IMR-90 (cell line): ENCODE results near the gene STAP1. TPM values are rescaled to one million over a fixed set of nuclear protein-coding genes. Genes with fewer than 3 reads are reported as not detected.
A peak's percentile ranks its signal among the peaks of the same experiment; 100 is the strongest.

Experiments
- ATAC-seq: fragments of 200-7000 bp; cut with Tn5 transposase; 2 replicates; pipeline ENCODE4 v1.9.1; 2020; ENCODE audit warnings: low read depth, mild to moderate bottlenecking, moderate library complexity
- BruUV-seq: library from RNA; stranded (reverse); fragments of 400-500 nt; replicated peaks from 2 replicates; lab custom pipeline; 2021; lab: Mats Ljungman, UMichigan
- CTCF ChIA-PET: fragments of 300-600 bp; formaldehyde crosslinking; extraction: SDS; loops from one replicate; lab custom pipeline; 2021; ENCODE audit warnings: antibody characterized with exemption; lab: Yijun Ruan, JAX
- POLR2A ChIA-PET: fragments of 300-600 bp; sonication (Branson Sonifier 250); formaldehyde crosslinking; loops from one replicate; lab custom pipeline; 2022; ENCODE audit warnings: antibody characterized with exemption; ENCODE audit not compliant: unreplicated experiment; lab: Charles Lee
- DNase-seq: peaks from one replicate; pipeline ENCODE4 v3.0.0; 2013
- H2AFZ ChIP-seq: replicated peaks from 2 replicates; pipeline ENCODE3; 2013; ENCODE audit warnings: low read length, mild to moderate bottlenecking; ENCODE audit not compliant: poor library complexity
- H2AK5ac ChIP-seq: 2 replicates; pipeline ENCODE4 v1.6.1; 2013; ENCODE audit warnings: low read depth, low read length, inconsistent platforms
- H2AK9ac ChIP-seq: replicated peaks from 2 replicates; pipeline ENCODE3; 2013; ENCODE audit warnings: mild to moderate bottlenecking, low read depth, low read length, moderate library complexity; ENCODE audit not compliant: poor library complexity
- H2BK120ac ChIP-seq: 2 replicates; pipeline ENCODE4 v1.6.1; 2013; ENCODE audit warnings: low read depth, low read length, inconsistent platforms
- H2BK15ac ChIP-seq: 3 replicates; pipeline ENCODE4 v1.6.1; 2013; ENCODE audit warnings: low read depth, low read length, inconsistent platforms
- H2BK20ac ChIP-seq: 2 replicates; pipeline ENCODE4 v1.6.1; 2013; ENCODE audit warnings: low read depth, mild to moderate bottlenecking, inconsistent platforms, low read length, moderate library complexity
- H2BK5ac ChIP-seq: 2 replicates; pipeline ENCODE4 v1.6.1; 2013; ENCODE audit warnings: mild to moderate bottlenecking, low read depth, low read length, inconsistent platforms; ENCODE audit not compliant: poor library complexity, severe bottlenecking
- H3K14ac ChIP-seq: replicated peaks from 2 replicates; pipeline ENCODE4 v1.6.1; 2013; ENCODE audit warnings: low read depth, low read length, inconsistent platforms
- H3K18ac ChIP-seq: 2 replicates; pipeline ENCODE4 v1.6.1; 2013; ENCODE audit warnings: low read depth, low read length, control low read depth
- H3K23ac ChIP-seq: 2 replicates; pipeline ENCODE4 v1.6.1; 2013; ENCODE audit warnings: low read depth, low read length, inconsistent platforms
- H3K27ac ChIP-seq: 2 replicates; pipeline ENCODE4 v1.5.1; 2013; ENCODE audit warnings: mild to moderate bottlenecking, control low read depth, low read length; ENCODE audit not compliant: insufficient read depth
- H3K27me3 ChIP-seq: 2 replicates; pipeline ENCODE4 v1.6.1; 2013; ENCODE audit warnings: low read length; ENCODE audit not compliant: control insufficient read depth, insufficient read depth
- H3K36me3 ChIP-seq: 2 replicates; pipeline ENCODE4 v1.6.1; 2013; ENCODE audit warnings: low read length, mixed read lengths; ENCODE audit not compliant: control insufficient read depth, insufficient read depth
- H3K4ac ChIP-seq: 2 replicates; pipeline ENCODE4 v1.6.1; 2013; ENCODE audit warnings: low read depth, low read length, inconsistent platforms
- H3K4me1 ChIP-seq: 2 replicates; pipeline ENCODE4 v1.6.1; 2013; ENCODE audit warnings: low read length, mixed read lengths; ENCODE audit not compliant: control insufficient read depth, insufficient read depth
- H3K4me2 ChIP-seq: 2 replicates; pipeline ENCODE4 v1.6.1; 2013; ENCODE audit warnings: low read depth, mild to moderate bottlenecking, control low read depth, low read length, moderate library complexity
- H3K4me3 ChIP-seq: 2 replicates; pipeline ENCODE4 v1.5.1; 2013; ENCODE audit warnings: low read depth, mild to moderate bottlenecking, control low read depth, low read length, moderate library complexity; ENCODE audit not compliant: insufficient read depth
- H3K56ac ChIP-seq: 2 replicates; pipeline ENCODE4 v1.6.1; 2013; ENCODE audit warnings: low read length, inconsistent platforms; ENCODE audit not compliant: insufficient read depth; ENCODE audit errors: extremely low read depth
- H3K79me1 ChIP-seq, 2 experiments: 2 replicates each; pipeline ENCODE4 v1.6.1; 2013; ENCODE audit warnings: low read length in 2 of 2, inconsistent platforms in 1 of 2, low read depth in 1 of 2
- H3K9ac ChIP-seq: 2 replicates; pipeline ENCODE4 v1.6.1; 2013; ENCODE audit warnings: low read depth, low read length, control low read depth
- H3K9me1 ChIP-seq: 2 replicates; pipeline ENCODE4 v1.6.1; 2013; ENCODE audit warnings: low read length, inconsistent platforms; ENCODE audit not compliant: insufficient read depth
- H3K9me3 ChIP-seq: 2 replicates; pipeline ENCODE4 v1.6.1; 2013; ENCODE audit warnings: low read length; ENCODE audit not compliant: control insufficient read depth, insufficient read depth
- H4K20me1 ChIP-seq: 2 replicates; pipeline ENCODE4 v1.6.1; 2013; ENCODE audit warnings: low read length, inconsistent platforms; ENCODE audit not compliant: insufficient read depth
- H4K5ac ChIP-seq: 2 replicates; pipeline ENCODE4 v1.6.1; 2013; ENCODE audit warnings: mild to moderate bottlenecking, low read depth, low read length, control low read depth
- H4K8ac ChIP-seq, 2 experiments: 2 replicates each; pipeline ENCODE4 v1.6.1; 2013; ENCODE audit warnings: low read depth in 2 of 2, low read length in 2 of 2, control low read depth in 1 of 2, inconsistent platforms in 1 of 2
- H4K91ac ChIP-seq: 2 replicates; pipeline ENCODE4 v1.6.1; 2013; ENCODE audit warnings: low read depth, low read length, inconsistent platforms; ENCODE audit not compliant: insufficient read depth
- BHLHE40 ChIP-seq: fragments of 150-350 bp; IDR thresholded peaks from 2 replicates; pipeline ENCODE4 v1.6.1; 2016; ENCODE audit warnings: mild to moderate bottlenecking, low read depth, low read length
- CEBPB ChIP-seq: IDR thresholded peaks from 2 replicates; pipeline ENCODE4 v1.6.1; 2012; ENCODE audit warnings: low read depth, low read length, improper control_type of control experiment
- CHD1 ChIP-seq: IDR thresholded peaks from 2 replicates; pipeline ENCODE4 v1.6.1; 2012; ENCODE audit warnings: low read depth, low read length, improper control_type of control experiment
- CTCF ChIP-seq: conservative IDR thresholded peaks from 2 replicates; pipeline ENCODE4 v1.5.1; 2012; ENCODE audit warnings: mild to moderate bottlenecking, low read depth, low read length, improper control_type of control experiment
- ELK1 ChIP-seq: fragments of 150-350 bp; IDR thresholded peaks from 2 replicates; pipeline ENCODE4 v1.6.1; 2016; ENCODE audit warnings: low read depth, mild to moderate bottlenecking, low read length, moderate library complexity, borderline replicate concordance
- FOS ChIP-seq: fragments of 150-350 bp; IDR thresholded peaks from 2 replicates; pipeline ENCODE4 v1.6.1; 2016; ENCODE audit warnings: low read depth, low read length
- MAFK ChIP-seq: IDR thresholded peaks from 2 replicates; pipeline ENCODE4 v1.6.1; 2012; ENCODE audit warnings: low read depth, low read length, improper control_type of control experiment
- MAZ ChIP-seq: IDR thresholded peaks from 2 replicates; pipeline ENCODE4 v1.6.1; 2012; ENCODE audit warnings: low read depth, mild to moderate bottlenecking, low read length, improper control_type of control experiment, moderate library complexity, borderline replicate concordance
- MXI1 ChIP-seq: IDR thresholded peaks from 2 replicates; pipeline ENCODE4 v1.6.1; 2012; ENCODE audit warnings: low read depth, mild to moderate bottlenecking, low read length, moderate library complexity, borderline replicate concordance
- NFE2L2 ChIP-seq: fragments of 150-350 bp; IDR thresholded peaks from 2 replicates; pipeline ENCODE4 v1.6.1; 2016; ENCODE audit warnings: low read depth, mild to moderate bottlenecking, low read length
- POLR2A ChIP-seq: IDR thresholded peaks from 2 replicates; pipeline ENCODE4 v1.6.1; 2012; ENCODE audit warnings: mild to moderate bottlenecking, low read depth, low read length
- RAD21 ChIP-seq: IDR thresholded peaks from 2 replicates; pipeline ENCODE4 v1.6.1; 2012; ENCODE audit warnings: low read length, improper control_type of control experiment
- RCOR1 ChIP-seq: IDR thresholded peaks from 2 replicates; pipeline ENCODE4 v1.6.1; 2012; ENCODE audit warnings: mild to moderate bottlenecking, low read length, improper control_type of control experiment; ENCODE audit not compliant: insufficient replicate concordance
- RFX5 ChIP-seq: IDR thresholded peaks from 2 replicates; pipeline ENCODE4 v1.8.0; 2012; ENCODE audit warnings: low read depth, mild to moderate bottlenecking, low read length, moderate library complexity
- SMC3 ChIP-seq: fragments of 150-350 bp; IDR thresholded peaks from 2 replicates; pipeline ENCODE4 v1.6.1; 2016; ENCODE audit warnings: low read depth, mild to moderate bottlenecking, antibody characterized with exemption, low read length, moderate library complexity
- USF2 ChIP-seq: fragments of 150-350 bp; IDR thresholded peaks from 2 replicates; pipeline ENCODE4 v1.6.1; 2017; ENCODE audit warnings: mild to moderate bottlenecking, antibody characterized with exemption, low read length, low read depth
- WGBS, 2 experiments: methylation state at CpG; one replicate each; pipeline versions ENCODE4 v1.1.5 to v1.1.7; 2013; ENCODE audit warnings: missing lambda C conversion rate in 2 of 2; ENCODE audit not compliant: insufficient read length in 1 of 2; ENCODE audit errors: extremely low coverage in 2 of 2; 5-methylcytosine and 5-hydroxymethylcytosine counted together
- dilution Hi-C: fragments of 300-500 bp; cut with HindIII; formaldehyde crosslinking; loops from one replicate; pipeline ENCODE4 v1.14.3; 2018; ENCODE audit warnings: low sequenced_read_pairs; ENCODE audit not compliant: unreplicated experiment
- in situ Hi-C: fragments of 300-500 bp; cut with MboI; formaldehyde crosslinking; loops from 3 replicates; pipeline ENCODE4 v1.14.3; 2019; ENCODE audit warnings: low sequenced_read_pairs, inconsistent platforms, mixed read lengths
- intact Hi-C: fragments of 100-400 bp; cut with micrococcal nuclease; formaldehyde crosslinking; loops from 2 replicates; pipeline ENCODE4 v1.10.0; 2022
- polyA plus RNA-seq, 3 experiments: library from polyadenylated mRNA; depleted of rRNA; stranded (reverse); fragments of >200 nt; gene quantifications; 2 replicates each; pipeline ENCODE4 v1.2.3, GENCODE V29; 2012; ENCODE audit warnings: low replicate concordance in 1 of 3
- total RNA-seq: library from RNA; depleted of rRNA; stranded (reverse); fragments of >200 nt; gene quantifications from 2 replicates; pipeline ENCODE4 v1.2.3, GENCODE V29; 2012

The STAP1 gene
- total and polyA plus RNA-seq, 2 of the 4 experiments (the other 2 are of a cell fraction): not detected

GRCh38 chr4:67568820-67569219 is 10.3 kb downstream of the STAP1 start:
- WGBS, 2 experiments: no CpG with 5 or more reads among the region's 2 CpGs
- no peak overlapping the region for H3K14ac ChIP-seq
- no peak overlapping the region for H2AK5ac ChIP-seq
- H3K9me1 ChIP-seq: no peaks in the 10 kb centered on the region
- no peak overlapping the region for H3K56ac ChIP-seq
- no peaks in the 10 kb centered on the region for H3K27me3 ChIP-seq
- no peak overlapping the region for H3K9ac ChIP-seq
- no TSS peak for BruUV-seq
- no peak overlapping the region for H3K23ac ChIP-seq
- intact Hi-C loops (no loop called here), dilution Hi-C loops (no loop called here), in situ Hi-C loops (no loop called here)
- H3K9me3 ChIP-seq: no peaks in the 10 kb centered on the region
- no peak for ATAC-seq
- POLR2A ChIA-PET: no interaction called here
- no peaks in the 10 kb centered on the region for H3K36me3 ChIP-seq
- H3K4me2 ChIP-seq: no peak overlapping the region
- H4K91ac ChIP-seq: no peak overlapping the region
- no peak overlapping the region for H2AFZ ChIP-seq
- CTCF ChIA-PET: interaction anchor here (1.2 kb wide), 1 partner anchor 15 kb away, joined by 4 read pairs; no protein-coding TSS in a partner anchor
- H3K79me1 ChIP-seq: no peaks in the 10 kb centered on the region
- no peak overlapping the region for H2BK20ac ChIP-seq
- no peak overlapping the region for H4K8ac ChIP-seq
- DNase-seq: peak; percentile 4
- H3K4me3 ChIP-seq: no peak overlapping the region
- H2BK5ac ChIP-seq: no peak overlapping the region
- no peaks in the 10 kb centered on the region for H4K20me1 ChIP-seq
- H3K4ac ChIP-seq: no peak overlapping the region
- no peak overlapping the region for H3K18ac ChIP-seq
- H2BK120ac ChIP-seq: no peak overlapping the region
- no peak overlapping the region for H4K5ac ChIP-seq
- no peak overlapping the region for H2AK9ac ChIP-seq
- H3K27ac ChIP-seq: no peak overlapping the region
- no peaks in the 10 kb centered on the region for H3K4me1 ChIP-seq
- no peak overlapping the region for H2BK15ac ChIP-seq
- no peak for TF ChIP-seq RFX5
- TF ChIP-seq USF2: no peak
- no peak for TF ChIP-seq ELK1
- TF ChIP-seq MAFK: no peak
- TF ChIP-seq RCOR1: no peak
- no peak for TF ChIP-seq POLR2A
- TF ChIP-seq BHLHE40: no peak
- TF ChIP-seq CTCF: no peak
- TF ChIP-seq MAZ: no peak
- no peak for TF ChIP-seq FOS
- no peak for TF ChIP-seq MXI1
- TF ChIP-seq CEBPB: no peak
- TF ChIP-seq CHD1: no peak
- no peak for TF ChIP-seq SMC3
- TF ChIP-seq RAD21: no peak
- no peak for TF ChIP-seq NFE2L2
